Osteoblast (primary cell): ENCODE data around the gene NCKAP5. TPM values are rescaled to one million over a fixed set of nuclear protein-coding genes. Genes with fewer than 3 reads are reported as not detected.
A peak's percentile ranks its signal among the peaks of the same experiment; 100 is the strongest.

ENCODE experiments used
- DNase-seq: peaks from one replicate; pipeline ENCODE4 v3.0.0; 2011; ENCODE audit warnings: low spot score, mixed read lengths; ENCODE audit not compliant: insufficient read length; ENCODE audit errors: missing footprints
- H2AFZ ChIP-seq: 2 replicates; pipeline ENCODE4 v1.6.0; 2011; ENCODE audit warnings: mild to moderate bottlenecking, low read length
- H3K27ac ChIP-seq: 2 replicates; pipeline ENCODE4 v1.5.1; 2011; ENCODE audit warnings: mild to moderate bottlenecking, low read depth, low read length, moderate library complexity
- H3K27me3 ChIP-seq: 2 replicates; pipeline ENCODE4 v1.6.0; 2012; ENCODE audit warnings: mild to moderate bottlenecking, control low read depth, inconsistent platforms, low read length, moderate library complexity; ENCODE audit not compliant: insufficient read depth
- H3K36me3 ChIP-seq: 2 replicates; pipeline ENCODE4 v1.5.1; 2011; ENCODE audit warnings: mild to moderate bottlenecking, low read length, control low read depth, moderate library complexity; ENCODE audit not compliant: insufficient read depth
- H3K4me1 ChIP-seq: 2 replicates; pipeline ENCODE4 v1.5.1; 2011; ENCODE audit warnings: mild to moderate bottlenecking, low read length, control low read depth, moderate library complexity; ENCODE audit not compliant: insufficient read depth
- H3K4me2 ChIP-seq: 2 replicates; pipeline ENCODE4 v1.6.0; 2011; ENCODE audit warnings: mild to moderate bottlenecking, low read length; ENCODE audit not compliant: insufficient read depth
- H3K4me3 ChIP-seq: fragments of 200-600 bp; sonication (generic); 3 replicates; pipeline ENCODE4 v1.5.1; 2012; ENCODE audit warnings: mild to moderate bottlenecking, low read length, inconsistent platforms; ENCODE audit not compliant: insufficient read depth
- H3K79me2 ChIP-seq: 2 replicates; pipeline ENCODE4 v1.6.0; 2012; ENCODE audit warnings: mild to moderate bottlenecking, low read length, control low read depth, inconsistent platforms; ENCODE audit not compliant: insufficient read depth
- H3K9me3 ChIP-seq: 2 replicates; pipeline ENCODE4 v1.5.1; 2011; ENCODE audit warnings: low read depth, low read length, control low read depth
- H4K20me1 ChIP-seq: 2 replicates; pipeline ENCODE4 v1.6.0; 2012; ENCODE audit warnings: mild to moderate bottlenecking, low read length, control low read depth; ENCODE audit not compliant: insufficient read depth
- CTCF ChIP-seq: IDR thresholded peaks from 2 replicates; pipeline ENCODE4 v1.5.1; 2011; ENCODE audit warnings: mild to moderate bottlenecking, low read depth, low read length, moderate library complexity; ENCODE audit errors: extremely low read depth
- total RNA-seq: library from RNA; depleted of rRNA; stranded (reverse); fragments of >200 nt; gene quantifications from 2 replicates; pipeline ENCODE4 v1.2.3, GENCODE V29; 2012

The NCKAP5 gene
- total RNA-seq, 1 donor: 1.8 TPM

DNA sequence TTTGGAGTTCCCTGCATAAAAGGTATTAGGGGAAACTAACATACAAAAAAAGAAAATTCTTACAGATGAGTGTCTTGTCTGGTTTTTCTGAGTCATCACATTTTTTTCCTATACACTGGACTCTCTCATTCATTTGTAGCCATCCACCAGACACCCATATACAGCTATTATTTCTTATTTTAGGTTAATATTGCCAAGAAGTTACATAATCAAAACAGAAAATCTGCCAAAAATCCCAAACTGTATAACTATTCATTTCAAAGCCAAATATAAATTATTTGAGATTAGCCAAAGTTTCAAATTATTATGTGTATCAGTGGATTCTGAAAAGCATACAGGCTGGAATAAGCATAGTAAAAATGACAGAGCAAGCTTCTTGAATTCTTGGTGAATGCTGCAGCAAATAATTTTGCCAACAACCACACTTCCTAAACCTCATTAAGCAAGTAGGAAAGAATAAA is 191.2 kb downstream of the NCKAP5 start:
- no peak overlapping the region for H2AFZ ChIP-seq
- no peaks in the 10 kb centered on the region for H3K27me3 ChIP-seq
- H4K20me1 ChIP-seq: no peaks in the 10 kb centered on the region
- no peaks in the 10 kb centered on the region for H3K9me3 ChIP-seq
- no peaks in the 10 kb centered on the region for H3K79me2 ChIP-seq
- no peak for TF ChIP-seq CTCF
- H3K27ac ChIP-seq: peak overlapping the region; percentile 45
- peaks cover 13% of the 10 kb centered on the region for H3K4me1 ChIP-seq
- no peak overlapping the region for H3K4me2 ChIP-seq
- no peak overlapping the region for H3K4me3 ChIP-seq
- no peak for DNase-seq
- H3K36me3 ChIP-seq: no peaks in the 10 kb centered on the region

GRCh38 chr2:133374781-133375180 is 193.5 kb downstream of the NCKAP5 start:
- H3K4me3 ChIP-seq: no peak overlapping the region
- no peak overlapping the region for H3K4me2 ChIP-seq
- H3K9me3 ChIP-seq: no peaks in the 10 kb centered on the region
- peaks cover 13% of the 10 kb centered on the region for H3K4me1 ChIP-seq
- H3K79me2 ChIP-seq: no peaks in the 10 kb centered on the region
- DNase-seq: no peak
- no peaks in the 10 kb centered on the region for H3K27me3 ChIP-seq
- H3K27ac ChIP-seq: no peak overlapping the region
- H4K20me1 ChIP-seq: no peaks in the 10 kb centered on the region
- H2AFZ ChIP-seq: no peak overlapping the region
- no peak for TF ChIP-seq CTCF
- H3K36me3 ChIP-seq: no peaks in the 10 kb centered on the region

GRCh38 chr2:133371286-133371685 is 197.0 kb downstream of the NCKAP5 start:
- Histone ChIP-seq H3K4me2 (no peak overlapping the region), H3K79me2 (no peaks in the 10 kb centered on the region), H3K27ac (no peak overlapping the region), H3K27me3 (no peaks in the 10 kb centered on the region), H3K4me1 (peaks cover under 1% of the 10 kb centered on the region), H3K9me3 (no peaks in the 10 kb centered on the region), H2AFZ (no peak overlapping the region), H3K36me3 (no peaks in the 10 kb centered on the region), H4K20me1 (no peaks in the 10 kb centered on the region), H3K4me3 (no peak overlapping the region)
- no peak for DNase-seq
- no peak for TF ChIP-seq CTCF

DNA sequence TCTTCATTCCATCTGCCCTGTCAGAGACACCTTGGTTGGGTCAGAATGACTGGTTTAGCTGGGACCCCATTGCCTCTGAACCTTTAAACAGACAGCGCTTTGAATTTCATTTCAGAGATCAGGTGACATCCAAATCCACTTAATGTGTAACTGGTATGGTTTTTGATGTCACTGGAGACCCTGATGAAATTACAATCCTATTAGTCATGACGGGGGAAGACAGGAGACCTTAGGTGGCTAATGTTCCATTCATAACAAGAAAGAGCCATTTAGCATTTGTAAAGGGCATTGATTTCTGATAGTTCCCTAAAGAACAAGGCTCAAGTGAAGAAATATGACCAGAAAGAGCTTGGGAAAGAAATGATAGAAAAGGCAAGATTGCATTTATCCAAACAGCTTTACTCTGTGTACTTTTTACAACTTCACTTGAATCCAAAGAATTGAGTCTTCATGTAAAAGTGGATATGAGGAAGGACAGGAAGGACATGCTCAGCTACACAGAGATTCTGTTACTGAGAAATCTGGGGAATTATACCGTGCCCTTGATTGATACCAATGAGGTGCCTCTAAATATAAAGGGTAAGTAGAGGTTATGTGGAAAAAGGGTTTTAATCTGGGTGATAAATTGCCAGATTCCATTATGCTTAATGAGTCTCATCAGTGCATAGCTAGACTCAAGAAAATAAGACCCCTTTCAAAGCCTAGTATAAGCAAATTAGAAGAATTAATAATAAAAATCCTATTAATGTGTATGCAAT is 198.2 kb downstream of the NCKAP5 start:
- DNase-seq: no peak
- no peak for TF ChIP-seq CTCF

More for the DNA sequence above, 198.2 kb downstream of the NCKAP5 start:
- Histone ChIP-seq H3K79me2 (no peaks in the 10 kb centered on the region), H3K36me3 (no peaks in the 10 kb centered on the region), H3K9me3 (no peaks in the 10 kb centered on the region), H3K27me3 (no peaks in the 10 kb centered on the region), H2AFZ (no peak overlapping the region), H3K4me2 (no peak overlapping the region), H4K20me1 (no peaks in the 10 kb centered on the region), H3K4me1 (peaks cover 3% of the 10 kb centered on the region), H3K4me3 (no peak overlapping the region), H3K27ac (no peak overlapping the region)
